ENCODE data around the gene KIF3B. TPM values are rescaled to one million over a fixed set of nuclear protein-coding genes. Genes with fewer than 3 reads are reported as not detected.
"Not testable (repeated sequence)": the region's sequence is repeated elsewhere in the genome, so short reads cannot be mapped to it uniquely, and the experiment has no call there.

Gene KIF3B
- total RNA-seq, 4 donors from 2014 or later: 21.4 to 29.0 (median 24.4) TPM

GRCh38 chr20:32315891-32316290 is 38.4 kb downstream of the KIF3B start:
- Histone ChIP-seq H3K4me1 (no peaks in the 10 kb centered on the region), H3K36me3 (peaks cover 0 to 73% of the 10 kb centered on the region in 2 donors), H3K4me3 (no peak overlapping the region), H3K27ac (no peak overlapping the region), H3K27me3 (no peaks in the 10 kb centered on the region), H3K9me3 (no peaks in the 10 kb centered on the region)
- TF ChIP-seq EP300 (IDR thresholded peaks at IDR 0.05) (no peak), POLR2AphosphoS5 (IDR thresholded peaks at IDR 0.05) (no peak), POLR2A (IDR thresholded peaks at IDR 0.05) (no peak)
- TF ChIP-seq, protein P1, sequence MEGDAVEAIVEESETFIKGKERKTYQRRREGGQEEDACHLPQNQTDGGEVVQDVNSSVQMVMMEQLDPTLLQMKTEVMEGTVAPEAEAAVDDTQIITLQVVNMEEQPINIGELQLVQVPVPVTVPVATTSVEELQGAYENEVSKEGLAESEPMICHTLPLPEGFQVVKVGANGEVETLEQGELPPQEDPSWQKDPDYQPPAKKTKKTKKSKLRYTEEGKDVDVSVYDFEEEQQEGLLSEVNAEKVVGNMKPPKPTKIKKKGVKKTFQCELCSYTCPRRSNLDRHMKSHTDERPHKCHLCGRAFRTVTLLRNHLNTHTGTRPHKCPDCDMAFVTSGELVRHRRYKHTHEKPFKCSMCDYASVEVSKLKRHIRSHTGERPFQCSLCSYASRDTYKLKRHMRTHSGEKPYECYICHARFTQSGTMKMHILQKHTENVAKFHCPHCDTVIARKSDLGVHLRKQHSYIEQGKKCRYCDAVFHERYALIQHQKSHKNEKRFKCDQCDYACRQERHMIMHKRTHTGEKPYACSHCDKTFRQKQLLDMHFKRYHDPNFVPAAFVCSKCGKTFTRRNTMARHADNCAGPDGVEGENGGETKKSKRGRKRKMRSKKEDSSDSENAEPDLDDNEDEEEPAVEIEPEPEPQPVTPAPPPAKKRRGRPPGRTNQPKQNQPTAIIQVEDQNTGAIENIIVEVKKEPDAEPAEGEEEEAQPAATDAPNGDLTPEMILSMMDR (IDR thresholded peaks at IDR 0.05): no peak
- no peak for ATAC-seq
- WGBS, 2 donors (ENCODE audit: low coverage in 1 of 2): 68 to 74% methylated on average over 2 of the region's 2 CpGs

GRCh38 chr20:32316667-32317066 is 39.2 kb downstream of the KIF3B start:
- WGBS, 2 donors (ENCODE audit: low coverage in 1 of 2): 80 to 95% methylated on average over 1 to 6 of the region's 7 CpGs
- Histone ChIP-seq H3K4me3 (no peak overlapping the region), H3K9me3 (no peaks in the 10 kb centered on the region), H3K4me1 (no peaks in the 10 kb centered on the region), H3K27ac (no peak overlapping the region), H3K36me3 (peaks cover 0 to 70% of the 10 kb centered on the region in 2 donors), H3K27me3 (no peaks in the 10 kb centered on the region)
- ATAC-seq: no peak
- TF ChIP-seq EP300 (IDR thresholded peaks at IDR 0.05) (no peak), POLR2A (IDR thresholded peaks at IDR 0.05) (no peak), POLR2AphosphoS5 (IDR thresholded peaks at IDR 0.05) (no peak)

GRCh38 chr20:32319100-32319499 is 41.6 kb downstream of the KIF3B start:
- no peak for TF ChIP-seq EP300 (IDR thresholded peaks at IDR 0.05)
- no peak for TF ChIP-seq POLR2A (IDR thresholded peaks at IDR 0.05)
- no peak for TF ChIP-seq POLR2AphosphoS5 (IDR thresholded peaks at IDR 0.05)
- TF ChIP-seq, protein P1 (IDR thresholded peaks at IDR 0.05): no peak

GRCh38 chr20:32320305-32320704 is 42.9 kb downstream of the KIF3B start:
- Histone ChIP-seq H3K9me3 (no peaks in the 10 kb centered on the region), H3K27ac (no peak overlapping the region), H3K4me3 (no peak overlapping the region), H3K36me3 (peaks cover 0 to 45% of the 10 kb centered on the region in 2 donors), H3K27me3 (no peaks in the 10 kb centered on the region), H3K4me1 (no peaks in the 10 kb centered on the region)
- ATAC-seq: no peak
- 64 to 84% methylated on average over 1 of the region's 1 CpG for WGBS, 2 donors (ENCODE audit: low coverage in 1 of 2)
- no peak for TF ChIP-seq EP300 (IDR thresholded peaks at IDR 0.05)
- TF ChIP-seq, protein P1 (IDR thresholded peaks at IDR 0.05): no peak
- no peak for TF ChIP-seq POLR2AphosphoS5 (IDR thresholded peaks at IDR 0.05)
- TF ChIP-seq POLR2A (IDR thresholded peaks at IDR 0.05): no peak

More at GRCh38 chr20:32319100-32319499, 41.6 kb downstream of the KIF3B start:
- H3K9me3 ChIP-seq: no peaks in the 10 kb centered on the region
- WGBS, 2 donors (ENCODE audit: low coverage in 1 of 2): 81 to 97% methylated on average over 5 of the region's 6 CpGs
- no peaks in the 10 kb centered on the region for H3K27me3 ChIP-seq
- no peak for ATAC-seq
- no peak overlapping the region for H3K27ac ChIP-seq
- peaks cover 0 to 52% of the 10 kb centered on the region in 2 donors for H3K36me3 ChIP-seq
- no peak overlapping the region for H3K4me3 ChIP-seq
- no peaks in the 10 kb centered on the region for H3K4me1 ChIP-seq

GRCh38 chr20:32321390-32321789 is 43.9 kb downstream of the KIF3B start:
- TF ChIP-seq POLR2AphosphoS5 (IDR thresholded peaks at IDR 0.05) (no peak), POLR2A (IDR thresholded peaks at IDR 0.05) (no peak), EP300 (IDR thresholded peaks at IDR 0.05) (no peak)
- TF ChIP-seq, protein P1 (IDR thresholded peaks at IDR 0.05): no peak
- Histone ChIP-seq H3K9me3 (no peaks in the 10 kb centered on the region), H3K4me3 (no peak overlapping the region), H3K27me3 (no peaks in the 10 kb centered on the region), H3K36me3 (peaks cover 0 to 40% of the 10 kb centered on the region in 2 donors), H3K27ac (no peak overlapping the region), H3K4me1 (no peaks in the 10 kb centered on the region)
- no peak for ATAC-seq
- WGBS, 2 donors (ENCODE audit: low coverage in 1 of 2): 86 to 100% methylated on average over 1 of the region's 1 CpG

DNA sequence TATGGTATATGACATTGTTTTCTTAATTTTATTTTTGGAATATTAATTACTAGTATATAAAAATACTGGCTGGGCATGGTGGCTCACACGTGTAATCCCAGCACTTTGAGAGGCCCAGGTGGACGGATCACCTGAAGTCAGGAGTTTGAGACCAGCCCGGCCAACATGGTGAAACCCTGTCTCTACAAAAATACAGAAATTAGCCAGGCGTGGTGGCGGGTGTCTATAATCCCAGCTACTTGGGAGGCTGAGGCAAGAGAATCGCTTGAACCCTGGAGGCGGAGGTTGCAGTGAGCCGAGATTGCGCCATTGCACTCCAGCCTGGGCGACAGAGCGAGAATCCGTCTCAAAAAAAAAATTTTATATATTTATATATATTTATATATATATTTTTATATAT is 44.8 kb downstream of the KIF3B start:
- ATAC-seq, H3K27me3 ChIP-seq, H3K9me3 ChIP-seq, H3K27ac ChIP-seq, H3K4me3 ChIP-seq, H3K4me1 ChIP-seq: not testable (repeated sequence)
- peaks cover 0 to 40% of the 10 kb centered on the region in 2 donors for H3K36me3 ChIP-seq
- WGBS, 2 donors (ENCODE audit: low coverage in 1 of 2): 96 to 99% methylated on average over 11 to 12 of the region's 12 CpGs

DNA sequence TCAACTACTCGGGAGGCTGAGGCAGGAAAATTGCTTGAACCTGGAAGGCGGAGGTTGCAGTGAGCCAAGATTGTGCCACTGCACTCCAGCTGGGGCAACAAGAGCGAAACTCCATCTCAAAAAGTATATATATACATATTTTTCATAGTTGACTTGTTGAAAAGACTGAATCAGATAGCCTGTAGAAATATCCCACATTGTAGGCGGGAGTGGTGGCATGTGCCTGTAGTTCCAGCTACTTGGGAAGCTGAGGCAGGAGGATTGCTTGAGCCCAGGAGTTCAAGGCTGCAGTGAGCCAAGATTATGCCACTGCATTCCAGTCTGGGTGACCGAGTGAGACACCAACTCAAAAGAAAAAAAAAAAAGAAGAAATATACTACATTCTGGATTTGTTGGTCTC is 46.3 kb downstream of the KIF3B start:
- not testable (repeated sequence) for H3K27me3 ChIP-seq, H3K9me3 ChIP-seq, H3K4me1 ChIP-seq, H3K27ac ChIP-seq, ATAC-seq, H3K4me3 ChIP-seq
- 88 to 100% methylated on average over 5 of the region's 5 CpGs for WGBS, 2 donors (ENCODE audit: low coverage in 1 of 2)
- H3K36me3 ChIP-seq: peaks cover 0 to 38% of the 10 kb centered on the region in 2 donors
